Glutamatergic neuron (in vitro differentiated cells): ENCODE measurements around the gene DCDC2C. TPM values are rescaled to one million over a fixed set of nuclear protein-coding genes. Genes with fewer than 3 reads are reported as not detected.

Experiments used
- DNase-seq: peaks from one replicate; pipeline ENCODE4 v3.0.0; 2022
- H3K27ac Mint-ChIP-seq: one replicate; pipeline ENCODE4 v1.8.0; 2020; ENCODE audit warnings: mild to moderate bottlenecking, mixed read lengths, inconsistent platforms; ENCODE audit not compliant: unreplicated experiment
- H3K27me3 Mint-ChIP-seq: one replicate; pipeline ENCODE4 v1.8.0; 2020; ENCODE audit warnings: mild to moderate bottlenecking, moderate library complexity, mixed read lengths, inconsistent platforms; ENCODE audit not compliant: unreplicated experiment
- H3K36me3 Mint-ChIP-seq: one replicate; pipeline ENCODE4 v1.8.0; 2020; ENCODE audit warnings: mild to moderate bottlenecking, mixed read lengths, inconsistent platforms; ENCODE audit not compliant: unreplicated experiment
- H3K4me1 Mint-ChIP-seq: one replicate; pipeline ENCODE4 v1.8.0; 2020; ENCODE audit warnings: mild to moderate bottlenecking, low read depth, mixed read lengths, inconsistent platforms; ENCODE audit not compliant: unreplicated experiment
- H3K4me3 Mint-ChIP-seq: one replicate; pipeline ENCODE4 v1.8.0; 2020; ENCODE audit warnings: mild to moderate bottlenecking, mixed read lengths, inconsistent platforms; ENCODE audit not compliant: unreplicated experiment
- H3K9me3 Mint-ChIP-seq: one replicate; pipeline ENCODE4 v1.8.0; 2020; ENCODE audit warnings: mild to moderate bottlenecking, moderate library complexity, mixed read lengths, inconsistent platforms; ENCODE audit not compliant: unreplicated experiment
- CTCF ChIP-seq: fragments of 200-600 bp; sonication (generic); IDR thresholded peaks from one replicate; pipeline ENCODE4 v1.5.0; 2021; ENCODE audit not compliant: partially characterized antibody, unreplicated experiment
- total RNA-seq: library from RNA; stranded (reverse); fragmentation: NEBNext Ultra II Directional; extraction: Animal tissue kit (Norgen Biotek cat#: 25700); gene quantifications from one replicate; pipeline ENCODE4 v1.2.1, GENCODE V29; 2021; ENCODE audit not compliant: unreplicated experiment

Gene DCDC2C
- total RNA-seq, 1 donor from 2014 or later, result not detected

- DNase-seq, result peak; percentile 46
- Mint-ChIP-seq H3K36me3 (peaks cover 6% of the 10 kb centered on the region), H3K4me1 (no peaks in the 10 kb centered on the region), H3K27ac (no peak overlapping the region), H3K27me3 (peaks cover 3% of the 10 kb centered on the region), H3K9me3 (no peaks in the 10 kb centered on the region), H3K4me3 (no peak overlapping the region)
- TF ChIP-seq CTCF, result peak; percentile 59
Observed at GRCh38 chr2:3827673-3828575, 124.5 kb downstream of the DCDC2C start.

- no peak for TF ChIP-seq CTCF
Observed at GRCh38 chr2:3830796-3831195, 127.4 kb downstream of the DCDC2C start.

GRCh38 chr2:3837086-3837485 lies 133.7 kb downstream of the DCDC2C start:
- Mint-ChIP-seq H3K27me3 (peaks cover 2% of the 10 kb centered on the region), H3K9me3 (peaks cover 12% of the 10 kb centered on the region), H3K4me1 (no peaks in the 10 kb centered on the region), H3K27ac (no peak overlapping the region), H3K36me3 (no peaks in the 10 kb centered on the region), H3K4me3 (no peak overlapping the region)
- TF ChIP-seq CTCF, result no peak
- no peak for DNase-seq

More at GRCh38 chr2:3830796-3831195, 127.4 kb downstream of the DCDC2C start:
- Mint-ChIP-seq H3K36me3 (no peaks in the 10 kb centered on the region), H3K27ac (no peak overlapping the region), H3K4me1 (no peaks in the 10 kb centered on the region), H3K9me3 (no peaks in the 10 kb centered on the region), H3K4me3 (no peak overlapping the region), H3K27me3 (peaks cover 4% of the 10 kb centered on the region)
- no peak for DNase-seq

- Mint-ChIP-seq H3K27me3 (no peaks in the 10 kb centered on the region), H3K4me3 (no peak overlapping the region), H3K27ac (no peak overlapping the region), H3K4me1 (no peaks in the 10 kb centered on the region), H3K9me3 (peaks cover 12% of the 10 kb centered on the region), H3K36me3 (no peaks in the 10 kb centered on the region)
- no peak for TF ChIP-seq CTCF
- DNase-seq, result no peak
Observed at GRCh38 chr2:3838348-3838747, 135.0 kb downstream of the DCDC2C start.

- Mint-ChIP-seq H3K9me3 (peaks cover 12% of the 10 kb centered on the region), H3K4me3 (no peak overlapping the region), H3K27ac (no peak overlapping the region), H3K27me3 (no peaks in the 10 kb centered on the region), H3K4me1 (no peaks in the 10 kb centered on the region), H3K36me3 (no peaks in the 10 kb centered on the region)
- DNase-seq, result no peak
- TF ChIP-seq CTCF, result no peak
Observed at GRCh38 chr2:3839476-3839875, 136.1 kb downstream of the DCDC2C start.
